IMR-90 (cell line): ENCODE data around the gene HNF1B. TPM values are rescaled to one million over a fixed set of nuclear protein-coding genes. Genes with fewer than 3 reads are reported as not detected.

Source experiments
- ATAC-seq: fragments of 200-7000 bp; cut with Tn5 transposase; 2 replicates; pipeline ENCODE4 v1.9.1; 2020; ENCODE audit warnings: low read depth, mild to moderate bottlenecking, moderate library complexity
- BruUV-seq: library from RNA; stranded (reverse); fragments of 400-500 nt; replicated peaks from 2 replicates; lab custom pipeline; 2021; lab: Mats Ljungman, UMichigan
- CTCF ChIA-PET: fragments of 300-600 bp; formaldehyde crosslinking; extraction: SDS; loops from one replicate; lab custom pipeline; 2021; ENCODE audit warnings: antibody characterized with exemption; lab: Yijun Ruan, JAX
- POLR2A ChIA-PET: fragments of 300-600 bp; sonication (Branson Sonifier 250); formaldehyde crosslinking; loops from one replicate; lab custom pipeline; 2022; ENCODE audit warnings: antibody characterized with exemption; ENCODE audit not compliant: unreplicated experiment; lab: Charles Lee
- DNase-seq: peaks from one replicate; pipeline ENCODE4 v3.0.0; 2013
- H2AFZ ChIP-seq: replicated peaks from 2 replicates; pipeline ENCODE3; 2013; ENCODE audit warnings: low read length, mild to moderate bottlenecking; ENCODE audit not compliant: poor library complexity
- H2AK5ac ChIP-seq: 2 replicates; pipeline ENCODE4 v1.6.1; 2013; ENCODE audit warnings: low read depth, low read length, inconsistent platforms
- H2AK9ac ChIP-seq: replicated peaks from 2 replicates; pipeline ENCODE3; 2013; ENCODE audit warnings: mild to moderate bottlenecking, low read depth, low read length, moderate library complexity; ENCODE audit not compliant: poor library complexity
- H2BK120ac ChIP-seq: 2 replicates; pipeline ENCODE4 v1.6.1; 2013; ENCODE audit warnings: low read depth, low read length, inconsistent platforms
- H2BK15ac ChIP-seq: 3 replicates; pipeline ENCODE4 v1.6.1; 2013; ENCODE audit warnings: low read depth, low read length, inconsistent platforms
- H2BK20ac ChIP-seq: 2 replicates; pipeline ENCODE4 v1.6.1; 2013; ENCODE audit warnings: low read depth, mild to moderate bottlenecking, inconsistent platforms, low read length, moderate library complexity
- H2BK5ac ChIP-seq: 2 replicates; pipeline ENCODE4 v1.6.1; 2013; ENCODE audit warnings: mild to moderate bottlenecking, low read depth, low read length, inconsistent platforms; ENCODE audit not compliant: poor library complexity, severe bottlenecking
- H3K14ac ChIP-seq: replicated peaks from 2 replicates; pipeline ENCODE4 v1.6.1; 2013; ENCODE audit warnings: low read depth, low read length, inconsistent platforms
- H3K18ac ChIP-seq: 2 replicates; pipeline ENCODE4 v1.6.1; 2013; ENCODE audit warnings: low read depth, low read length, control low read depth
- H3K23ac ChIP-seq: 2 replicates; pipeline ENCODE4 v1.6.1; 2013; ENCODE audit warnings: low read depth, low read length, inconsistent platforms
- H3K27ac ChIP-seq: 2 replicates; pipeline ENCODE4 v1.5.1; 2013; ENCODE audit warnings: mild to moderate bottlenecking, control low read depth, low read length; ENCODE audit not compliant: insufficient read depth
- H3K27me3 ChIP-seq: 2 replicates; pipeline ENCODE4 v1.6.1; 2013; ENCODE audit warnings: low read length; ENCODE audit not compliant: control insufficient read depth, insufficient read depth
- H3K36me3 ChIP-seq: 2 replicates; pipeline ENCODE4 v1.6.1; 2013; ENCODE audit warnings: low read length, mixed read lengths; ENCODE audit not compliant: control insufficient read depth, insufficient read depth
- H3K4ac ChIP-seq: 2 replicates; pipeline ENCODE4 v1.6.1; 2013; ENCODE audit warnings: low read depth, low read length, inconsistent platforms
- H3K4me1 ChIP-seq: 2 replicates; pipeline ENCODE4 v1.6.1; 2013; ENCODE audit warnings: low read length, mixed read lengths; ENCODE audit not compliant: control insufficient read depth, insufficient read depth
- H3K4me2 ChIP-seq: 2 replicates; pipeline ENCODE4 v1.6.1; 2013; ENCODE audit warnings: low read depth, mild to moderate bottlenecking, control low read depth, low read length, moderate library complexity
- H3K4me3 ChIP-seq: 2 replicates; pipeline ENCODE4 v1.5.1; 2013; ENCODE audit warnings: low read depth, mild to moderate bottlenecking, control low read depth, low read length, moderate library complexity; ENCODE audit not compliant: insufficient read depth
- H3K56ac ChIP-seq: 2 replicates; pipeline ENCODE4 v1.6.1; 2013; ENCODE audit warnings: low read length, inconsistent platforms; ENCODE audit not compliant: insufficient read depth; ENCODE audit errors: extremely low read depth
- H3K79me1 ChIP-seq, 2 experiments: 2 replicates each; pipeline ENCODE4 v1.6.1; 2013; ENCODE audit warnings: low read length in 2 of 2, inconsistent platforms in 1 of 2, low read depth in 1 of 2
- H3K9ac ChIP-seq: 2 replicates; pipeline ENCODE4 v1.6.1; 2013; ENCODE audit warnings: low read depth, low read length, control low read depth
- H3K9me1 ChIP-seq: 2 replicates; pipeline ENCODE4 v1.6.1; 2013; ENCODE audit warnings: low read length, inconsistent platforms; ENCODE audit not compliant: insufficient read depth
- H3K9me3 ChIP-seq: 2 replicates; pipeline ENCODE4 v1.6.1; 2013; ENCODE audit warnings: low read length; ENCODE audit not compliant: control insufficient read depth, insufficient read depth
- H4K20me1 ChIP-seq: 2 replicates; pipeline ENCODE4 v1.6.1; 2013; ENCODE audit warnings: low read length, inconsistent platforms; ENCODE audit not compliant: insufficient read depth
- H4K5ac ChIP-seq: 2 replicates; pipeline ENCODE4 v1.6.1; 2013; ENCODE audit warnings: mild to moderate bottlenecking, low read depth, low read length, control low read depth
- H4K8ac ChIP-seq, 2 experiments: 2 replicates each; pipeline ENCODE4 v1.6.1; 2013; ENCODE audit warnings: low read depth in 2 of 2, low read length in 2 of 2, control low read depth in 1 of 2, inconsistent platforms in 1 of 2
- H4K91ac ChIP-seq: 2 replicates; pipeline ENCODE4 v1.6.1; 2013; ENCODE audit warnings: low read depth, low read length, inconsistent platforms; ENCODE audit not compliant: insufficient read depth
- BHLHE40 ChIP-seq: fragments of 150-350 bp; IDR thresholded peaks from 2 replicates; pipeline ENCODE4 v1.6.1; 2016; ENCODE audit warnings: mild to moderate bottlenecking, low read depth, low read length
- CHD1 ChIP-seq: IDR thresholded peaks from 2 replicates; pipeline ENCODE4 v1.6.1; 2012; ENCODE audit warnings: low read depth, low read length, improper control_type of control experiment
- CTCF ChIP-seq: conservative IDR thresholded peaks from 2 replicates; pipeline ENCODE4 v1.5.1; 2012; ENCODE audit warnings: mild to moderate bottlenecking, low read depth, low read length, improper control_type of control experiment
- FOS ChIP-seq: fragments of 150-350 bp; IDR thresholded peaks from 2 replicates; pipeline ENCODE4 v1.6.1; 2016; ENCODE audit warnings: low read depth, low read length
- MAFK ChIP-seq: IDR thresholded peaks from 2 replicates; pipeline ENCODE4 v1.6.1; 2012; ENCODE audit warnings: low read depth, low read length, improper control_type of control experiment
- MAZ ChIP-seq: IDR thresholded peaks from 2 replicates; pipeline ENCODE4 v1.6.1; 2012; ENCODE audit warnings: low read depth, mild to moderate bottlenecking, low read length, improper control_type of control experiment, moderate library complexity, borderline replicate concordance
- NFE2L2 ChIP-seq: fragments of 150-350 bp; IDR thresholded peaks from 2 replicates; pipeline ENCODE4 v1.6.1; 2016; ENCODE audit warnings: low read depth, mild to moderate bottlenecking, low read length
- POLR2A ChIP-seq: IDR thresholded peaks from 2 replicates; pipeline ENCODE4 v1.6.1; 2012; ENCODE audit warnings: mild to moderate bottlenecking, low read depth, low read length
- RAD21 ChIP-seq: IDR thresholded peaks from 2 replicates; pipeline ENCODE4 v1.6.1; 2012; ENCODE audit warnings: low read length, improper control_type of control experiment
- RFX5 ChIP-seq: IDR thresholded peaks from 2 replicates; pipeline ENCODE4 v1.8.0; 2012; ENCODE audit warnings: low read depth, mild to moderate bottlenecking, low read length, moderate library complexity
- WGBS, 2 experiments: methylation state at CpG; one replicate each; pipeline versions ENCODE4 v1.1.5 to v1.1.7; 2013; ENCODE audit warnings: missing lambda C conversion rate in 2 of 2; ENCODE audit not compliant: insufficient read length in 1 of 2; ENCODE audit errors: extremely low coverage in 2 of 2; 5-methylcytosine and 5-hydroxymethylcytosine counted together
- dilution Hi-C: fragments of 300-500 bp; cut with HindIII; formaldehyde crosslinking; loops from one replicate; pipeline ENCODE4 v1.14.3; 2018; ENCODE audit warnings: low sequenced_read_pairs; ENCODE audit not compliant: unreplicated experiment
- in situ Hi-C: fragments of 300-500 bp; cut with MboI; formaldehyde crosslinking; loops from 3 replicates; pipeline ENCODE4 v1.14.3; 2019; ENCODE audit warnings: low sequenced_read_pairs, inconsistent platforms, mixed read lengths
- intact Hi-C: fragments of 100-400 bp; cut with micrococcal nuclease; formaldehyde crosslinking; loops from 2 replicates; pipeline ENCODE4 v1.10.0; 2022
- polyA plus RNA-seq, 3 experiments: library from polyadenylated mRNA; depleted of rRNA; stranded (reverse); fragments of >200 nt; gene quantifications; 2 replicates each; pipeline ENCODE4 v1.2.3, GENCODE V29; 2012; ENCODE audit warnings: low replicate concordance in 1 of 3
- total RNA-seq: library from RNA; depleted of rRNA; stranded (reverse); fragments of >200 nt; gene quantifications from 2 replicates; pipeline ENCODE4 v1.2.3, GENCODE V29; 2012
- TF ChIP-seq, protein P1 (sequence below): fragments of 150-350 bp; IDR thresholded peaks from 2 replicates; pipeline ENCODE4 v1.6.1; 2017; ENCODE audit warnings: mild to moderate bottlenecking, antibody characterized with exemption, low read length, low read depth
- TF ChIP-seq, protein P2 (sequence below): fragments of 150-350 bp; IDR thresholded peaks from 2 replicates; pipeline ENCODE4 v1.6.1; 2016; ENCODE audit warnings: low read depth, mild to moderate bottlenecking, low read length, moderate library complexity, borderline replicate concordance

HNF1B gene
- total and polyA plus RNA-seq, 2 of the 4 experiments (the other 2 are of a cell fraction), result not detected

- Histone ChIP-seq H3K9me1 (peaks cover 10% of the 10 kb centered on the region), H2BK120ac (no peak overlapping the region), H4K20me1 (no peaks in the 10 kb centered on the region), H3K4me3 (no peak overlapping the region), H3K4me2 (no peak overlapping the region), H2AK5ac (no peak overlapping the region), H2AK9ac (no peak overlapping the region), H3K14ac (no peak overlapping the region; the same call in 1 of the 2 replicates), H3K27me3 (peaks cover 5% of the 10 kb centered on the region; the same call in 1 of the 2 replicates), H3K36me3 (no peaks in the 10 kb centered on the region), H3K9ac (no peak overlapping the region), H3K9me3 (no peaks in the 10 kb centered on the region), H3K23ac (no peak overlapping the region), H3K18ac (no peak overlapping the region), H3K4me1 (peaks cover 7% of the 10 kb centered on the region; the same call in 1 of the 2 replicates), H4K5ac (no peak overlapping the region), H2BK5ac (no peak overlapping the region), H2BK15ac (no peak overlapping the region), H4K8ac (no peak overlapping the region), H4K91ac (no peak overlapping the region), H3K4ac (no peak overlapping the region), H2BK20ac (no peak overlapping the region), H3K79me1 (no peaks in the 10 kb centered on the region), H2AFZ (no peak overlapping the region), H3K56ac (no peak overlapping the region), H3K27ac (no peak overlapping the region)
- WGBS, 2 experiments, result no CpG with 5 or more reads among the region's 3 CpGs
- dilution Hi-C loops, result no loop called here
- no peak for DNase-seq
- TF ChIP-seq, protein P1, sequence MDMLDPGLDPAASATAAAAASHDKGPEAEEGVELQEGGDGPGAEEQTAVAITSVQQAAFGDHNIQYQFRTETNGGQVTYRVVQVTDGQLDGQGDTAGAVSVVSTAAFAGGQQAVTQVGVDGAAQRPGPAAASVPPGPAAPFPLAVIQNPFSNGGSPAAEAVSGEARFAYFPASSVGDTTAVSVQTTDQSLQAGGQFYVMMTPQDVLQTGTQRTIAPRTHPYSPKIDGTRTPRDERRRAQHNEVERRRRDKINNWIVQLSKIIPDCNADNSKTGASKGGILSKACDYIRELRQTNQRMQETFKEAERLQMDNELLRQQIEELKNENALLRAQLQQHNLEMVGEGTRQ, result no peak
- TF ChIP-seq NFE2L2, result no peak
- TF ChIP-seq POLR2A, result no peak
- TF ChIP-seq, protein P2, sequence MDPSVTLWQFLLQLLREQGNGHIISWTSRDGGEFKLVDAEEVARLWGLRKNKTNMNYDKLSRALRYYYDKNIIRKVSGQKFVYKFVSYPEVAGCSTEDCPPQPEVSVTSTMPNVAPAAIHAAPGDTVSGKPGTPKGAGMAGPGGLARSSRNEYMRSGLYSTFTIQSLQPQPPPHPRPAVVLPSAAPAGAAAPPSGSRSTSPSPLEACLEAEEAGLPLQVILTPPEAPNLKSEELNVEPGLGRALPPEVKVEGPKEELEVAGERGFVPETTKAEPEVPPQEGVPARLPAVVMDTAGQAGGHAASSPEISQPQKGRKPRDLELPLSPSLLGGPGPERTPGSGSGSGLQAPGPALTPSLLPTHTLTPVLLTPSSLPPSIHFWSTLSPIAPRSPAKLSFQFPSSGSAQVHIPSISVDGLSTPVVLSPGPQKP, result no peak
- no peak for TF ChIP-seq MAFK
- no peak for TF ChIP-seq RFX5
- no peak for TF ChIP-seq FOS
- no peak for TF ChIP-seq RAD21
- no peak for TF ChIP-seq CHD1
- no peak for TF ChIP-seq MAZ
- TF ChIP-seq BHLHE40, result no peak
- TF ChIP-seq CTCF, result no peak
- in situ Hi-C loops, result loop anchor here (10.0 kb wide), 1 partner anchor 59 kb away; no protein-coding TSS in a partner anchor
- ATAC-seq, result no peak
- POLR2A ChIA-PET, result no interaction called here
- intact Hi-C loops, result no loop called here
- no TSS peak for BruUV-seq
- CTCF ChIA-PET, result no interaction called here
Observed at GRCh38 chr17:37756051-37756450, 11.2 kb upstream of the HNF1B start.
